ENCODE measurements around the gene PRDM16.

- TF ChIP-seq CTCF (IDR thresholded peaks at IDR 0.05; ENCODE audit: borderline replicate concordance, extremely low read depth, low read length, poor library complexity, severe bottlenecking) = no peak
- TF ChIP-seq EZH2 (IDR thresholded peaks at IDR 0.05; ENCODE audit: borderline replicate concordance, low read depth, low read length, severe bottlenecking) = no peak
Measured at GRCh38 chr1:3097861-3098260, 28.9 kb downstream of the PRDM16 start.
